ENCODE results near the gene KLK6. TPM values are rescaled to one million over a fixed set of nuclear protein-coding genes. Genes with fewer than 3 reads are reported as not detected.

Gene KLK6
- polyA plus RNA-seq, 2 of the 4 experiments (the other 2 are of a cell fraction), result 0.13 TPM; not detected in 1

GRCh38 chr19:51014242-51014641, 44.9 kb upstream of the KLK6 start:
- Histone ChIP-seq H3K4me1 (peaks cover 19% of the 10 kb centered on the region), H3K27ac (no peak overlapping the region), H3K4me3 (no peak overlapping the region), H3K9me3 (no peaks in the 10 kb centered on the region), H3K4me2 (no peak overlapping the region)
- WGBS (ENCODE audit: missing lambda C conversion rate), result 53% methylated on average over 6 of the region's 6 CpGs
- ATAC-seq (no peak), FAIRE-seq (no peak), DNase-seq (ENCODE audit: low read depth in 1 of 2, low spot score in 1 of 2) (no peak)
- POLR2A ChIA-PET, result no interaction called here
- CTCF ChIA-PET, result interaction anchor here (1.0 to 1.6 kb wide), 3 partner anchors 80 to 117 kb away, joined by 3 read pairs; no protein-coding TSS in a partner anchor
- TF ChIP-seq RAD21 (conservative IDR thresholded peaks at IDR 0.05 in 1 of 2, IDR thresholded peaks at IDR 0.05 in 1 of 2) (no peak), ZFP36 (IDR thresholded peaks at IDR 0.05; ENCODE audit: borderline replicate concordance, partially characterized antibody) (peak; percentile 25), SMC3 (IDR thresholded peaks at IDR 0.05) (no peak), NFE2L2 (conservative IDR thresholded peaks at IDR 0.05; ENCODE audit: low read length) (no peak), KDM1A (IDR thresholded peaks at IDR 0.05; ENCODE audit: low read depth) (no peak), NPAS2 (CRISPR knock-in tag; IDR thresholded peaks at IDR 0.05; ENCODE audit: borderline replicate concordance) (no peak), ZC3H11A (IDR thresholded peaks at IDR 0.05) (no peak), JUNB (IDR thresholded peaks at IDR 0.05) (no peak)

GRCh38 chr19:51012661-51013190, 43.3 kb upstream of the KLK6 start:
- CTCF ChIA-PET, result interaction anchor here (0.7 to 4.3 kb wide), 9 partner anchors 9 to 146 kb away, joined by 3 to 16 read pairs (median 5); no protein-coding TSS in a partner anchor
- FAIRE-seq, result no peak
- TF ChIP-seq EHF (CRISPR knock-in tag; IDR thresholded peaks at IDR 0.05) (no peak), PBX3 (IDR thresholded peaks at IDR 0.05) (no peak), ELK1 (IDR thresholded peaks at IDR 0.05; ENCODE audit: low read depth, low read length) (no peak), ZSCAN20 (CRISPR knock-in tag; IDR thresholded peaks at IDR 0.05) (no peak), ZFP36 (IDR thresholded peaks at IDR 0.05; ENCODE audit: borderline replicate concordance, partially characterized antibody) (peak; percentile 84), GATA3 (IDR thresholded peaks at IDR 0.05; ENCODE audit: borderline replicate concordance) (no peak)

GRCh38 chr19:51010066-51010795, 40.8 kb upstream of the KLK6 start:
- Histone ChIP-seq H3K27ac (no peak overlapping the region), H3K4me1 (no peaks in the 10 kb centered on the region), H3K9me3 (no peaks in the 10 kb centered on the region), H3K4me3 (no peak overlapping the region), H3K4me2 (no peak overlapping the region)
- ATAC-seq (peak in 1 of 2 experiments; percentile 29; a peak in 2 of 6 replicates), DNase-seq (ENCODE audit: low read depth in 1 of 2, low spot score in 1 of 2) (no peak), FAIRE-seq (no peak)
- 9% methylated on average over 4 of the region's 4 CpGs for WGBS (ENCODE audit: missing lambda C conversion rate)
- POLR2A ChIA-PET, result no interaction called here
- no peak for TF ChIP-seq BCL3 (IDR thresholded peaks at IDR 0.05)
- no peak for TF ChIP-seq RAD21 (conservative IDR thresholded peaks at IDR 0.05 in 1 of 2, IDR thresholded peaks at IDR 0.05 in 1 of 2)
- CTCF ChIA-PET, result interaction anchor here (1.4 to 4.3 kb wide), 3 partner anchors 11 to 88 kb away, joined by 4 to 16 read pairs (median 7); no protein-coding TSS in a partner anchor

More at GRCh38 chr19:51012661-51013190, 43.3 kb upstream of the KLK6 start:
- peaks cover 4% of the 10 kb centered on the region; the same call in 1 of the 3 replicates for H3K4me1 ChIP-seq
- H3K27ac ChIP-seq, result no peak overlapping the region
- H3K9me3 ChIP-seq, result no peaks in the 10 kb centered on the region
- ATAC-seq, result no peak
- DNase-seq (ENCODE audit: low read depth in 1 of 2, low spot score in 1 of 2), result no peak
- POLR2A ChIA-PET, result no interaction called here
- no peak overlapping the region for H3K4me2 ChIP-seq
- 36% methylated on average over 12 of the region's 12 CpGs for WGBS (ENCODE audit: missing lambda C conversion rate)
- H3K4me3 ChIP-seq, result no peak overlapping the region
